ENCODE data around the gene CAPN3. TPM values are rescaled to one million over a fixed set of nuclear protein-coding genes. Genes with fewer than 3 reads are reported as not detected.

Gene CAPN3
- total and polyA plus RNA-seq, 2 experiments from 2014 or later, result 0.84 to 1.1 TPM

DNA sequence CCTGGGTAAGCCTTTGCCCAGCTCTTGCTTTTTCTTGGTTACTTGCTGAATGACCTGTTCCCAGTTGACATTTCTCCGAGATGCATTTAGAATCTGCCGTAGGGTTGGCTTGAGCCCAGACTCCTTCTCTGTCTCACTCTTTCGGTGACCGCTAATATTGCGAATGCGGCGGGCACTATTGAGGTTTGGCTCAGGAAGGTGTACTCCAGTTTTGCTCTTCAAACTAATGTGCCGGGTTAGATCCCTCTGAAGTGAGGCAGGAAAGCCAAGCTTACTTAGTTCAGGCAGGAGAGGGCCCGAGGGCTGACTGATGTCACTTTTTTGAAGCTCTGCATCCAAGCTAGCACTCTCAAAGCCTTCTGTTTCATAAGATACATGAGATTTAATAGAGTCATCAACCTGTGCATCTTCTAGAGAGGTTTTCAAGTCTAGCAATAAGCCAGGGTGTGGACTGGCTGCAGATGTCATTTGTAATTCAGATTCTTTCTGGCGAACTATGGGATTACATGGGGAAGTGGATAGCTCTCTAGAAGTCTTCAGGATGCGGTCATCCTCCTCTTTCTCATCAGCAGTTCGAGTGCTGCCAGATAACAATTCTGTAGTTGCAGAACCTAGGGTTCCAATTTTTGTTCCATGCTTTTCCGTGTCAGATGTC lies 90.6 kb downstream of the CAPN3 start:
- H3K36me3 ChIP-seq (ENCODE audit: insufficient read depth), result 0 out of 2 replicates have a peak, but pooled peaks cover 6% of the 10 kb centered on the region
- no peak for ATAC-seq
- no peak overlapping the region for H3K27ac ChIP-seq (ENCODE audit: low read depth)
- no peaks in the 10 kb centered on the region for H3K79me2 ChIP-seq (replicated peaks; ENCODE audit: insufficient read depth)
- no peaks in the 10 kb centered on the region for H3F3A ChIP-seq (replicated peaks; ENCODE audit: low read depth)
- H3K4me3 ChIP-seq, result no peak overlapping the region
- peaks cover 1% of the 10 kb centered on the region for H3K27me3 Mint-ChIP-seq (ENCODE audit: insufficient read depth, low read depth, poor library complexity)
- no peaks in the 10 kb centered on the region for H3K27me3 ChIP-seq (ENCODE audit: insufficient read depth)
- H3K36me3 Mint-ChIP-seq (ENCODE audit: low read depth), result peaks cover 39% of the 10 kb centered on the region
- no peaks in the 10 kb centered on the region for H3K9me2 ChIP-seq (ENCODE audit: insufficient read depth)
- H2AFZ ChIP-seq, result no peak overlapping the region
- no peak overlapping the region for H3K4me3 Mint-ChIP-seq
- H3K4me1 Mint-ChIP-seq, result no peaks in the 10 kb centered on the region
- DNase-seq (ENCODE audit: low spot score), result no peak
- no peaks in the 10 kb centered on the region for H4K20me1 ChIP-seq (replicated peaks; ENCODE audit: insufficient read depth)
- H3K4me2 ChIP-seq, result no peak overlapping the region
- TF ChIP-seq, protein P1, sequence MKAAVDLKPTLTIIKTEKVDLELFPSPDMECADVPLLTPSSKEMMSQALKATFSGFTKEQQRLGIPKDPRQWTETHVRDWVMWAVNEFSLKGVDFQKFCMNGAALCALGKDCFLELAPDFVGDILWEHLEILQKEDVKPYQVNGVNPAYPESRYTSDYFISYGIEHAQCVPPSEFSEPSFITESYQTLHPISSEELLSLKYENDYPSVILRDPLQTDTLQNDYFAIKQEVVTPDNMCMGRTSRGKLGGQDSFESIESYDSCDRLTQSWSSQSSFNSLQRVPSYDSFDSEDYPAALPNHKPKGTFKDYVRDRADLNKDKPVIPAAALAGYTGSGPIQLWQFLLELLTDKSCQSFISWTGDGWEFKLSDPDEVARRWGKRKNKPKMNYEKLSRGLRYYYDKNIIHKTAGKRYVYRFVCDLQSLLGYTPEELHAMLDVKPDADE (IDR thresholded peaks at IDR 0.05), result no peak
- TF ChIP-seq ZNF331 (CRISPR knock-in tag; IDR thresholded peaks at IDR 0.05; ENCODE audit: low read depth), result no peak
- TF ChIP-seq EZH2 (IDR thresholded peaks at IDR 0.05; ENCODE audit: low read depth, unreplicated experiment), result no peak
- TF ChIP-seq, protein P2, sequence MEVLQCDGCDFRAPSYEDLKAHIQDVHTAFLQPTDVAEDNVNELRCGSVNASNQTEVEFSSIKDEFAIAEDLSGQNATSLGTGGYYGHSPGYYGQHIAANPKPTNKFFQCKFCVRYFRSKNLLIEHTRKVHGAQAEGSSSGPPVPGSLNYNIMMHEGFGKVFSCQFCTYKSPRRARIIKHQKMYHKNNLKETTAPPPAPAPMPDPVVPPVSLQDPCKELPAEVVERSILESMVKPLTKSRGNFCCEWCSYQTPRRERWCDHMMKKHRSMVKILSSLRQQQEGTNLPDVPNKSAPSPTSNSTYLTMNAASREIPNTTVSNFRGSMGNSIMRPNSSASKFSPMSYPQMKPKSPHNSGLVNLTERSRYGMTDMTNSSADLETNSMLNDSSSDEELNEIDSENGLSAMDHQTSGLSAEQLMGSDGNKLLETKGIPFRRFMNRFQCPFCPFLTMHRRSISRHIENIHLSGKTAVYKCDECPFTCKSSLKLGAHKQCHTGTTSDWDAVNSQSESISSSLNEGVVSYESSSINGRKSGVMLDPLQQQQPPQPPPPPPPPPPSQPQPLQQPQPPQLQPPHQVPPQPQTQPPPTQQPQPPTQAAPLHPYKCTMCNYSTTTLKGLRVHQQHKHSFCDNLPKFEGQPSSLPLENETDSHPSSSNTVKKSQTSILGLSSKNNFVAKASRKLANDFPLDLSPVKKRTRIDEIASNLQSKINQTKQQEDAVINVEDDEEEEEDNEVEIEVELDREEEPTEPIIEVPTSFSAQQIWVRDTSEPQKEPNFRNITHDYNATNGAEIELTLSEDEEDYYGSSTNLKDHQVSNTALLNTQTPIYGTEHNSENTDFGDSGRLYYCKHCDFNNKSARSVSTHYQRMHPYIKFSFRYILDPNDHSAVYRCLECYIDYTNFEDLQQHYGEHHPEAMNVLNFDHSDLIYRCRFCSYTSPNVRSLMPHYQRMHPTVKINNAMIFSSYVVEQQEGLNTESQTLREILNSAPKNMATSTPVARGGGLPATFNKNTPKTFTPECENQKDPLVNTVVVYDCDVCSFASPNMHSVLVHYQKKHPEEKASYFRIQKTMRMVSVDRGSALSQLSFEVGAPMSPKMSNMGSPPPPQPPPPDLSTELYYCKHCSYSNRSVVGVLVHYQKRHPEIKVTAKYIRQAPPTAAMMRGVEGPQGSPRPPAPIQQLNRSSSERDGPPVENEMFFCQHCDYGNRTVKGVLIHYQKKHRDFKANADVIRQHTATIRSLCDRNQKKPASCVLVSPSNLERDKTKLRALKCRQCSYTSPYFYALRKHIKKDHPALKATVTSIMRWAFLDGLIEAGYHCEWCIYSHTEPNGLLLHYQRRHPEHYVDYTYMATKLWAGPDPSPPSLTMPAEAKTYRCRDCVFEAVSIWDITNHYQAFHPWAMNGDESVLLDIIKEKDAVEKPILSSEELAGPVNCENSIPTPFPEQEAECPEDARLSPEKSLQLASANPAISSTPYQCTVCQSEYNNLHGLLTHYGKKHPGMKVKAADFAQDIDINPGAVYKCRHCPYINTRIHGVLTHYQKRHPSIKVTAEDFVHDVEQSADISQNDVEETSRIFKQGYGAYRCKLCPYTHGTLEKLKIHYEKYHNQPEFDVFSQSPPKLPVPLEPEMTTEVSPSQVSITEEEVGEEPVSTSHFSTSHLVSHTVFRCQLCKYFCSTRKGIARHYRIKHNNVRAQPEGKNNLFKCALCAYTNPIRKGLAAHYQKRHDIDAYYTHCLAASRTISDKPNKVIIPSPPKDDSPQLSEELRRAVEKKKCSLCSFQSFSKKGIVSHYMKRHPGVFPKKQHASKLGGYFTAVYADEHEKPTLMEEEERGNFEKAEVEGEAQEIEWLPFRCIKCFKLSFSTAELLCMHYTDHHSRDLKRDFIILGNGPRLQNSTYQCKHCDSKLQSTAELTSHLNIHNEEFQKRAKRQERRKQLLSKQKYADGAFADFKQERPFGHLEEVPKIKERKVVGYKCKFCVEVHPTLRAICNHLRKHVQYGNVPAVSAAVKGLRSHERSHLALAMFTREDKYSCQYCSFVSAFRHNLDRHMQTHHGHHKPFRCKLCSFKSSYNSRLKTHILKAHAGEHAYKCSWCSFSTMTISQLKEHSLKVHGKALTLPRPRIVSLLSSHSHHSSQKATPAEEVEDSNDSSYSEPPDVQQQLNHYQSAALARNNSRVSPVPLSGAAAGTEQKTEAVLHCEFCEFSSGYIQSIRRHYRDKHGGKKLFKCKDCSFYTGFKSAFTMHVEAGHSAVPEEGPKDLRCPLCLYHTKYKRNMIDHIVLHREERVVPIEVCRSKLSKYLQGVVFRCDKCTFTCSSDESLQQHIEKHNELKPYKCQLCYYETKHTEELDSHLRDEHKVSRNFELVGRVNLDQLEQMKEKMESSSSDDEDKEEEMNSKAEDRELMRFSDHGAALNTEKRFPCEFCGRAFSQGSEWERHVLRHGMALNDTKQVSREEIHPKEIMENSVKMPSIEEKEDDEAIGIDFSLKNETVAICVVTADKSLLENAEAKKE (CRISPR knock-in tag; IDR thresholded peaks at IDR 0.05), result no peak
- TF ChIP-seq NANOG (IDR thresholded peaks at IDR 0.05; ENCODE audit: borderline replicate concordance), result no peak
- TF ChIP-seq, protein P3, sequence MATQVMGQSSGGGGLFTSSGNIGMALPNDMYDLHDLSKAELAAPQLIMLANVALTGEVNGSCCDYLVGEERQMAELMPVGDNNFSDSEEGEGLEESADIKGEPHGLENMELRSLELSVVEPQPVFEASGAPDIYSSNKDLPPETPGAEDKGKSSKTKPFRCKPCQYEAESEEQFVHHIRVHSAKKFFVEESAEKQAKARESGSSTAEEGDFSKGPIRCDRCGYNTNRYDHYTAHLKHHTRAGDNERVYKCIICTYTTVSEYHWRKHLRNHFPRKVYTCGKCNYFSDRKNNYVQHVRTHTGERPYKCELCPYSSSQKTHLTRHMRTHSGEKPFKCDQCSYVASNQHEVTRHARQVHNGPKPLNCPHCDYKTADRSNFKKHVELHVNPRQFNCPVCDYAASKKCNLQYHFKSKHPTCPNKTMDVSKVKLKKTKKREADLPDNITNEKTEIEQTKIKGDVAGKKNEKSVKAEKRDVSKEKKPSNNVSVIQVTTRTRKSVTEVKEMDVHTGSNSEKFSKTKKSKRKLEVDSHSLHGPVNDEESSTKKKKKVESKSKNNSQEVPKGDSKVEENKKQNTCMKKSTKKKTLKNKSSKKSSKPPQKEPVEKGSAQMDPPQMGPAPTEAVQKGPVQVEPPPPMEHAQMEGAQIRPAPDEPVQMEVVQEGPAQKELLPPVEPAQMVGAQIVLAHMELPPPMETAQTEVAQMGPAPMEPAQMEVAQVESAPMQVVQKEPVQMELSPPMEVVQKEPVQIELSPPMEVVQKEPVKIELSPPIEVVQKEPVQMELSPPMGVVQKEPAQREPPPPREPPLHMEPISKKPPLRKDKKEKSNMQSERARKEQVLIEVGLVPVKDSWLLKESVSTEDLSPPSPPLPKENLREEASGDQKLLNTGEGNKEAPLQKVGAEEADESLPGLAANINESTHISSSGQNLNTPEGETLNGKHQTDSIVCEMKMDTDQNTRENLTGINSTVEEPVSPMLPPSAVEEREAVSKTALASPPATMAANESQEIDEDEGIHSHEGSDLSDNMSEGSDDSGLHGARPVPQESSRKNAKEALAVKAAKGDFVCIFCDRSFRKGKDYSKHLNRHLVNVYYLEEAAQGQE (IDR thresholded peaks at IDR 0.05; ENCODE audit: unreplicated experiment), result no peak
- no peak for TF ChIP-seq ZNF114 (CRISPR knock-in tag; IDR thresholded peaks at IDR 0.05)
- TF ChIP-seq, protein P4, sequence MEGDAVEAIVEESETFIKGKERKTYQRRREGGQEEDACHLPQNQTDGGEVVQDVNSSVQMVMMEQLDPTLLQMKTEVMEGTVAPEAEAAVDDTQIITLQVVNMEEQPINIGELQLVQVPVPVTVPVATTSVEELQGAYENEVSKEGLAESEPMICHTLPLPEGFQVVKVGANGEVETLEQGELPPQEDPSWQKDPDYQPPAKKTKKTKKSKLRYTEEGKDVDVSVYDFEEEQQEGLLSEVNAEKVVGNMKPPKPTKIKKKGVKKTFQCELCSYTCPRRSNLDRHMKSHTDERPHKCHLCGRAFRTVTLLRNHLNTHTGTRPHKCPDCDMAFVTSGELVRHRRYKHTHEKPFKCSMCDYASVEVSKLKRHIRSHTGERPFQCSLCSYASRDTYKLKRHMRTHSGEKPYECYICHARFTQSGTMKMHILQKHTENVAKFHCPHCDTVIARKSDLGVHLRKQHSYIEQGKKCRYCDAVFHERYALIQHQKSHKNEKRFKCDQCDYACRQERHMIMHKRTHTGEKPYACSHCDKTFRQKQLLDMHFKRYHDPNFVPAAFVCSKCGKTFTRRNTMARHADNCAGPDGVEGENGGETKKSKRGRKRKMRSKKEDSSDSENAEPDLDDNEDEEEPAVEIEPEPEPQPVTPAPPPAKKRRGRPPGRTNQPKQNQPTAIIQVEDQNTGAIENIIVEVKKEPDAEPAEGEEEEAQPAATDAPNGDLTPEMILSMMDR (conservative IDR thresholded peaks at IDR 0.05; ENCODE audit: low read depth in 2 of 2), result no peak
- TF ChIP-seq CREB1 (CRISPR knock-in tag; IDR thresholded peaks at IDR 0.05; ENCODE audit: low read depth), result no peak
- no peak for TF ChIP-seq POLR2AphosphoS5 (IDR thresholded peaks at IDR 0.05; ENCODE audit: low read depth)
- TF ChIP-seq JUNB (IDR thresholded peaks at IDR 0.05; ENCODE audit: unreplicated experiment), result no peak
- TF ChIP-seq EZH2phosphoT487 (IDR thresholded peaks at IDR 0.05; ENCODE audit: unreplicated experiment), result no peak
- TF ChIP-seq STAT1 (IDR thresholded peaks at IDR 0.05; ENCODE audit: unreplicated experiment), result no peak
- H3K4me1 ChIP-seq (ENCODE audit: insufficient read depth), result no peaks in the 10 kb centered on the region
- H3K27ac Mint-ChIP-seq, result no peak overlapping the region
- no peaks in the 10 kb centered on the region for H3K9me3 Mint-ChIP-seq

All from GM23338 (cell line).